SJCRH30 (cell line): ENCODE data around the gene MAGEA12. TPM values are rescaled to one million over a fixed set of nuclear protein-coding genes. Genes with fewer than 3 reads are reported as not detected.
"Not testable (repeated sequence)": the region's sequence is repeated elsewhere in the genome, so short reads cannot be mapped to it uniquely, and the experiment has no call there.

Experiments
- DNase-seq, 2 experiments: peaks; one replicate each; pipeline ENCODE4 v3.0.0-alpha.2; 2015 to 2020
- H3K27ac ChIP-seq: fragments of 250-450 bp; sonication (Bioruptor Pico); 2 replicates; pipeline ENCODE4 v1.5.1; 2020; ENCODE audit warnings: mild to moderate bottlenecking, moderate library complexity
- H3K27me3 ChIP-seq: fragments of 250-450 bp; sonication (Bioruptor Pico); 2 replicates; pipeline ENCODE4 v1.5.1; 2020; ENCODE audit warnings: mild to moderate bottlenecking, moderate library complexity
- H3K36me3 ChIP-seq: fragments of 250-450 bp; sonication (Bioruptor Pico); 2 replicates; pipeline ENCODE4 v1.5.1; 2020; ENCODE audit warnings: mild to moderate bottlenecking, moderate library complexity
- H3K4me1 ChIP-seq: fragments of 250-450 bp; sonication (Bioruptor Pico); 2 replicates; pipeline ENCODE4 v1.5.1; 2020; ENCODE audit warnings: mild to moderate bottlenecking, moderate library complexity
- H3K4me3 ChIP-seq: fragments of 250-450 bp; sonication (Bioruptor Pico); 2 replicates; pipeline ENCODE4 v1.5.1; 2020; ENCODE audit warnings: mild to moderate bottlenecking, moderate library complexity
- H3K9me3 ChIP-seq: fragments of 250-450 bp; sonication (Bioruptor Pico); replicated peaks from 2 replicates; pipeline ENCODE4 v1.5.1; 2020; ENCODE audit warnings: mild to moderate bottlenecking, moderate library complexity
- total RNA-seq: library from RNA; depleted of rRNA; stranded (reverse); fragments of >200 nt; shearing (Covaris generic); gene quantifications from 2 replicates; pipeline ENCODE4 v1.2.3, GENCODE V29; 2014; rRNA removed

Gene MAGEA12, protein sequence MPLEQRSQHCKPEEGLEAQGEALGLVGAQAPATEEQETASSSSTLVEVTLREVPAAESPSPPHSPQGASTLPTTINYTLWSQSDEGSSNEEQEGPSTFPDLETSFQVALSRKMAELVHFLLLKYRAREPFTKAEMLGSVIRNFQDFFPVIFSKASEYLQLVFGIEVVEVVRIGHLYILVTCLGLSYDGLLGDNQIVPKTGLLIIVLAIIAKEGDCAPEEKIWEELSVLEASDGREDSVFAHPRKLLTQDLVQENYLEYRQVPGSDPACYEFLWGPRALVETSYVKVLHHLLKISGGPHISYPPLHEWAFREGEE
- 0.66 and 1.6 TPM in 2 replicates for total RNA-seq

DNA sequence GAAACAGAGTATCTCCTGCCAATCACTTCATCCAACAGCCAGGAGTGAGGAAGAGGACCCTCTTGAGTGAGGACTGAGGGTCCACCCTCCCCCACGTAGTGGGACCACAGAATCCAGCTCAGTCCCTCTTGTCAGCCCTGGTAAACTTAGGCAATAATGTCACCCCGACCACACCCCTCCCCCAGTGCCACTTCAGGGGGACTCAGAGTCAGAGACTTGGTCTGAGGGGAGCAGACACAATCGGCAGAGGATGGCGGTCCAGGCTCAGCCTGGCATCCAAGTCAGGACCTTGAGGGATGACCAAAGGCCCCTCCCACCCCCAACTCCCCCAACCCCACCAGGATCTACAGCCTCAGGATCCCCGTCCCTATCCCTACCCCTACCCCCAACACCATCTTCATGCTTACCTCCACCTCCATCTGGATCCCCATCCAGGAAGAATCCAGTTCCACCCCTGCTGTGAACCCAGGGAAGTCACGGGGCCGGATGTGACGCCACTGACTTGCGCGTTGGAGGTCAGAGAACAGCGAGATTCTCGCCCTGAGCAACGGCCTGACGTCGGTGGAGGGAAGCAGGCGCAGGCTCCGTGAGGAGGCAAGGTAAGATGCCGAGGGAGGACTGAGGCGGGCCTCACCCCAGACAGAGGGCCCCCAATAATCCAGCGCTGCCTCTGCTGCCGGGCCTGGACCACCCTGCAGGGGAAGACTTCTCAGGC lies at the start of gene MAGEA12, which contains the start of gene CSAG1:
Gene MAGEA12, plus strand, starts transcription at position 497 of the 715 bp plus-strand sequence. CDS start 2,405 bp downstream, outside the sequence.
Gene CSAG1, minus strand, starts transcription at position 461 of the 715 bp plus-strand sequence. CDS start 1,261 bp downstream, outside the sequence.
- no peak within 1 kb of the TSS for H3K27ac ChIP-seq
- H3K4me3 ChIP-seq: no peak within 1 kb of the TSS
- DNase-seq: no peak
- H3K27me3 ChIP-seq: no peaks in the 10 kb centered on the region
- H3K4me1 ChIP-seq: no peaks in the 10 kb centered on the region
- H3K9me3 ChIP-seq: no peaks in the 10 kb centered on the region
- H3K36me3 ChIP-seq: no peaks in the 10 kb centered on the region

DNA sequence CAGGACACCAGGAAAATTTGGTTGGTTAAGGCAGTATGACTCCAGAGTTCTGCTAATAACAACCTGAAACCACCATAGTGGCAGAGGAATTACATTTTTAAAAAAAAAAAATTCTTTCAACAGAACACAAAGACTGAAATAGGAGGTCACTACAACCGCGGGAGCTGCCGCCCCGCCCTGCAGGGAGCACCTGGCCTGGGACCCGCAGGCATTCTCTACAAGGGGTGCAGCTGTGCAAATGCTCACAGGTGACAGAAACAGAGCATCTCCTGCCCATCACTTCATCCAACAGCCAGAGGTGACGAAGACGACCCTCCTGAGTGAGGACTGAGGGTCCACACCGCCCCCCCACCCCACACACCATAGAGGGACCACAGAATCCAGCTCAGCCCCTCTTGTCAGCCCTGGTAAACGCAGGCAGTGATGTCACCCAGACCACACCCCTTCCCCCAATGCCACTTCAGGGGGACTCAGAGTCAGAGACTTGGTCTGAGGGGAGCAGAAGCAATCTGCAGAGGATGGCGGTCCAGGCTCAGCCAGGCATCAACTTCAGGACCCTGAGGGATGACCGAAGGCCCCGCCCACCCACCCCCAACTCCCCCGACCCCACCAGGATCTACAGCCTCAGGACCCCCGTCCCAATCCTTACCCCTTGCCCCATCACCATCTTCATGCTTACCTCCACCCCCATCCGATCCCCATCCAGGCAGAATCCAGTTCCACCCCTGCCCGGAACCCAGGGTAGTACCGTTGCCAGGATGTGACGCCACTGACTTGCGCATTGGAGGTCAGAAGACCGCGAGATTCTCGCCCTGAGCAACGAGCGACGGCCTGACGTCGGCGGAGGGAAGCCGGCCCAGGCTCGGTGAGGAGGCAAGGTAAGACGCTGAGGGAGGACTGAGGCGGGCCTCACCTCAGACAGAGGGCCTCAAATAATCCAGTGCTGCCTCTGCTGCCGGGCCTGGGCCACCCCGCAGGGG lies 35.3 kb upstream of the MAGEA12 start, which contains the start of gene MAGEA3:
Gene MAGEA3, plus strand, starts transcription at position 843 of the 980 bp plus-strand sequence. CDS start 2,039 bp downstream, outside the sequence.
- H3K4me1 ChIP-seq, DNase-seq, H3K9me3 ChIP-seq, H3K27me3 ChIP-seq, H3K36me3 ChIP-seq, H3K27ac ChIP-seq, H3K4me3 ChIP-seq: not testable (repeated sequence)

DNA sequence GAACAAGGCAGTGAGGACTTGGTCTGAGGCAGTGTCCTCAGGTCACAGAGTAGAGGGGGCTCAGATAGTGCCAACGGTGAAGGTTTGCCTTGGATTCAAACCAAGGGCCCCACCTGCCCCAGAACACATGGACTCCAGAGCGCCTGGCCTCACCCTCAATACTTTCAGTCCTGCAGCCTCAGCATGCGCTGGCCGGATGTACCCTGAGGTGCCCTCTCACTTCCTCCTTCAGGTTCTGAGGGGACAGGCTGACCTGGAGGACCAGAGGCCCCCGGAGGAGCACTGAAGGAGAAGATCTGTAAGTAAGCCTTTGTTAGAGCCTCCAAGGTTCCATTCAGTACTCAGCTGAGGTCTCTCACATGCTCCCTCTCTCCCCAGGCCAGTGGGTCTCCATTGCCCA lies 33.2 kb upstream of the MAGEA12 start:
- not testable (repeated sequence) for DNase-seq

DNA sequence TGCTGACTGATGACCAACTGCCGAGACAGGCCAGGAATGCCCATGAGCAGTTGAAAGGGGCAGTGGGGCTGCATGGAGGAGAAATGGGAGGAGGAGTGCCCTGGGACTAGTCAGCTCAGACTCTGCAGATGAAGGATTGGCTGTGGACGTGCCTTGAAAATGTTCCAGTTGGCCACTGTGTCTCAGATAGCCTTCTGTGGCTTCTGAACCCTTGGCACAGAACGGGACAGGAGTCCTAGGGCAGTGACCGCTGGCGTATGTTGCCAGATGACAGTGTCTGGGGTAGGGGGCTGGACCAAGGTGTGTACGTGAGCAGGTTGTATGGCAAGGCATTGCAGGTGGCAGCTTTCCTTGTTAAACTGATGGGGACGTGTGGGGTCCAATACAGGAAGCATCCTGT lies 27.1 kb upstream of the MAGEA12 start:
- not testable (repeated sequence) for DNase-seq, H3K27me3 ChIP-seq, H3K36me3 ChIP-seq

More for the DNA sequence above, 33.2 kb upstream of the MAGEA12 start:
- H3K4me1 ChIP-seq, H3K36me3 ChIP-seq, H3K27me3 ChIP-seq, H3K4me3 ChIP-seq, H3K9me3 ChIP-seq, H3K27ac ChIP-seq: not testable (repeated sequence)

DNA sequence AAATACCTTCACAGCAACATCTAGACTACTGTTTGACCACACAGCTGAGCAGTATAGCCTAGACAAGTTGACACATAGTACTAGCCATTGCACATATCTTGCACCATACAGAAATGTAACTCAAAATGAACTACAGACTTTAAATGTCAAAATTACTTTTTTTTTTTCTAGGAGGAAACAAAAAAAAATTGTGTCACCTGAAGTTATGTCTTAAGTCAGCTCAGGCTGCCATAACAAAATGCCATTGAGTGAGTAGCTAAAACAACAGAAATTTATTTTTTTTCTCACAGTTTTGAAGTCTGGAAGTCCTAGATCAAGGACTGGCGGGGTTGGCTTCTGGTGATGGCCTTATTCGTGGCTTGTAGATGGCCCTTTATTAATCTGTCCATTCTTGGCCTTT lies 24.4 kb upstream of the MAGEA12 start, which contains the start of gene CSAG2:
Gene CSAG2, minus strand, starts transcription at position 101 of the 400 bp plus-strand sequence. CDS start 161 bp downstream, outside the sequence.
- H3K27ac ChIP-seq, H3K9me3 ChIP-seq, H3K36me3 ChIP-seq, H3K27me3 ChIP-seq, H3K4me1 ChIP-seq, DNase-seq, H3K4me3 ChIP-seq: not testable (repeated sequence)

More for the DNA sequence above, 27.1 kb upstream of the MAGEA12 start:
- not testable (repeated sequence) for H3K9me3 ChIP-seq, H3K27ac ChIP-seq, H3K4me3 ChIP-seq, H3K4me1 ChIP-seq

DNA sequence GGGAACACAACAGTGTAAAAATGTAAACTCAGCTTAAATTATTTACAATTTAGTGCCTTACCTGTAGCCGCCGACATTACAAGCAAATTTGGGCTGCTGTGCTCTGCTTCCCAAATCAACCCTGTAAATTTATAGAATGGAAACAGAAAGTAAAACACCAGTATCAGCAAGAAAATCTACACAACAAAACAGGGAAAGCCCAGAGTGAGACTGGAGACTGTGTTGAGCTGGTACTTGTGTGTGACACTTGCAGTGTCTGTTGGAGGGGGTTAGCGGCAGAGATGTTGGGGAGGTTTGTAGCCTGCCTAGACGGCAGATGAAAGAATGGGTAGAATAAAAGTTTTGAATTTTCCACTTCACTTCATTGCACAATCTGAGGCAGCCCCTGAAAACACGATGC lies 20.4 kb upstream of the MAGEA12 start:
- H3K36me3 ChIP-seq, H3K9me3 ChIP-seq: not testable (repeated sequence)

DNA sequence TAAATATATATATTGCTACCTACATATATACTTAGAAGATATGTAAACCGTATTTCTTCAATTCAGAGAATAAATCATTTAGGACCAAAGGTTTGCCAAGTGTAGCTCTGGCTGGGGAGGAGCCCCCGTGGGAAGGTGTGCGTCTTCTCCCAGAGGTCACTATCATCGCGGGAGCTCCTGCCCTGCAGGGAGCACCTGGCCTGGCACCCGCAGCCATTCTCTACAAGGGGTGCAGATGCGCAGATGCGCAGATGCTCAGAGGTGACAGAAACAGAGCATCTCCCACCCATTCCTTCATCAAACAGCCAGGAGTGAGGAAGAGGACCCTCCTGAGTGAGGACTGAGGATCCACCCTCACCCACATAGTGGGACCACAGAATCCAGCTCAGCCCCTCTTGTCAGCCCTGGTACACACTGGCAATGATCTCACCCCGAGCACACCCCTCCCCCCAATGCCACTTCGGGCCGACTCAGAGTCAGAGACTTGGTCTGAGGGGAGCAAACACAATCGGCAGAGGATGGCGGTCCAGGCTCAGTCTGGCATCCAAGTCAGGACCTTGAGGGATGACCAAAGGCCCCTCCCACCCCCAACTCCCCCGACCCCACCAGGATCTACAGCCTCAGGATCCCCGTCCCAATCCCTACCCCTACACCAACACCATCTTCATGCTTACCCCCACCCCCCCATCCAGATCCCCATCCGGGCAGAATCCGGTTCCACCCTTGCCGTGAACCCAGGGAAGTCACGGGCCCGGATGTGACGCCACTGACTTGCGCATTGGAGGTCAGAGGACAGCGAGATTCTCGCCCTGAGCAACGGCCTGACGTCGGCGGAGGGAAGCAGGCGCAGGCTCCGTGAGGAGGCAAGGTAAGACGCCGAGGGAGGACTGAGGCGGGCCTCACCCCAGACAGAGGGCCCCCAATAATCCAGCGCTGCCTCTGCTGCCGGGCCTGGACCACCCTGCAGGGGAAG lies 19.5 kb upstream of the MAGEA12 start, which contains the start of gene MAGEA2B:
Gene MAGEA2B, plus strand, starts transcription at position 814 of the 973 bp plus-strand sequence. CDS start 2,479 bp downstream, outside the sequence.
- H3K4me3 ChIP-seq, H3K27me3 ChIP-seq, H3K27ac ChIP-seq, H3K4me1 ChIP-seq, DNase-seq, H3K36me3 ChIP-seq, H3K9me3 ChIP-seq: not testable (repeated sequence)

More for the DNA sequence above, 20.4 kb upstream of the MAGEA12 start:
- H3K27ac ChIP-seq, DNase-seq, H3K4me3 ChIP-seq, H3K4me1 ChIP-seq, H3K27me3 ChIP-seq: not testable (repeated sequence)

DNA sequence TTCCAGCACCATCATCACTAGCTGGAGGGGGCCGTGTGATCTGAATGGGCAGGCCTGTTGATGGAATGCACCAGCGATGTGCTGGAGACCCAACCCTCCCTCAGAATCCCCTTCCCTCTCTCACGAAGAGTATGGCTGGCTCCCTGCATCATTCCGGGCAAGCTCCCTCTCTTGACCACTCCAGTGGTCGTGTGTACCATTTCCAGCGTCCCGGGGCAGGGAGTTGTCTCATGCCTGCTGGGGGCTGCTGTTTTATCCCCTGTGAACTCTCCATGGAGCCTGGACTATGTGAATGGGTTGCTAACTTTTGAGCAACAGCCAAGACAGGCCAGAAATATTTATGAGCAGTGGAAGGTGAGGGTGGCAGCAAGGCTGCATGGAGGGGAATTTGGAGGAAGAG lies 8.1 kb upstream of the MAGEA12 start:
- Histone ChIP-seq H3K9me3 (no peaks in the 10 kb centered on the region), H3K27ac (no peak overlapping the region), H3K27me3 (no peaks in the 10 kb centered on the region), H3K36me3 (no peaks in the 10 kb centered on the region), H3K4me3 (no peak overlapping the region), H3K4me1 (no peaks in the 10 kb centered on the region)
- DNase-seq: no peak

DNA sequence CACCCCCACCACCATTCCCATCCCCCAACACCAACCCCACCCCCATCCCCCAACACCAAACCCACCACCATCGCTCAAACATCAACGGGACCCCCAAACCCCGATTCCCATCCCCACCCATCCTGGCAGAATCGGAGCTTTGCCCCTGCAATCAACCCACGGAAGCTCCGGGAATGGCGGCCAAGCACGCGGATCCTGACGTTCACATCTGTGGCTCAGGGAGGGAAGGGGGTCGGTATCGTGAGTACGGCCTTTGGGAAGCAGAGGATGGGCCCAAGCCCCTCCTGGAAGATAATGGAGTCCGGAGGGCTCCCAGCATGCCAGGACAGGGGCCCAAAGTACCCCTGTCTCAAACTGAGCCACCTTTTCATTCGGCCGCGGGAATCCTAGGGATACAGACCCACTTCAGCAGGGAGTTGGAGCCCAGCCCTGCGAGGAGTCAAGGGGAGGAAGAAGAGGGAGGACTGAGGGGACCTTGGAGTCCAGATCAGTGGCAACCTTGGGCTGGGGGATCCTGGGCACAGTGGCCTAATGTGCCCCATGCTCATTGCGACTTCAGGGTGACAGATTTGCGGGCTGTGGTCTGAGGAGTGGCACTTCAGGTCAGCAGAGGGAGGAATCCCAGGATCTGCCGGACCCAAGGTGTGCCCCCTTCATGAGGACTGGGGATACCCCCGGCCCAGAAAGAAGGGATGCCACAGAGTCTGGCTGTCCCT lies 744 bp downstream of the MAGEA12 start:
- H3K4me1 ChIP-seq, H3K27ac ChIP-seq, H3K27me3 ChIP-seq, DNase-seq, H3K9me3 ChIP-seq, H3K4me3 ChIP-seq, H3K36me3 ChIP-seq: not testable (repeated sequence)

DNA sequence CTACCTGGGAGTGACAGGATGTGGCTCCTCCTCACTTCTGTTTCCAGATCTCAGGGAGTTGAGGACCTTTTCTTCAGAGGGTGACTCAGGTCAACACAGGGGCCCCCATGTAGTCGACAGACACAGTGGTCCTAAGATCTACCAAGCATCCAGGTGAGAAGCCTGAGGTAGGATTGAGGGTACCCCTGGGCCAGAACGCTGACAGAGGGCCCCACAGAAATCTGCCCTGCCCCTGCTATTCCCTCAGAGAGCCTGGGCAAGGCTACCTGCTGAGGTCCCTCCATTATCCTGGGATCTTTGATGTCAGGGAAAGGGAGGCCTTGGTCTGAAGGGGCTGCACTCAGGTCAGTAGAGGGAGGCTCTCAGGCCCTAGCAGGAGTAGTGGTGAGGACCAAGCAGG lies 1.5 kb downstream of the MAGEA12 start:
- Histone ChIP-seq H3K4me1 (no peaks in the 10 kb centered on the region), H3K27ac (no peak overlapping the region), H3K36me3 (no peaks in the 10 kb centered on the region), H3K9me3 (no peaks in the 10 kb centered on the region), H3K27me3 (no peaks in the 10 kb centered on the region), H3K4me3 (no peak overlapping the region)
- DNase-seq: no peak

DNA sequence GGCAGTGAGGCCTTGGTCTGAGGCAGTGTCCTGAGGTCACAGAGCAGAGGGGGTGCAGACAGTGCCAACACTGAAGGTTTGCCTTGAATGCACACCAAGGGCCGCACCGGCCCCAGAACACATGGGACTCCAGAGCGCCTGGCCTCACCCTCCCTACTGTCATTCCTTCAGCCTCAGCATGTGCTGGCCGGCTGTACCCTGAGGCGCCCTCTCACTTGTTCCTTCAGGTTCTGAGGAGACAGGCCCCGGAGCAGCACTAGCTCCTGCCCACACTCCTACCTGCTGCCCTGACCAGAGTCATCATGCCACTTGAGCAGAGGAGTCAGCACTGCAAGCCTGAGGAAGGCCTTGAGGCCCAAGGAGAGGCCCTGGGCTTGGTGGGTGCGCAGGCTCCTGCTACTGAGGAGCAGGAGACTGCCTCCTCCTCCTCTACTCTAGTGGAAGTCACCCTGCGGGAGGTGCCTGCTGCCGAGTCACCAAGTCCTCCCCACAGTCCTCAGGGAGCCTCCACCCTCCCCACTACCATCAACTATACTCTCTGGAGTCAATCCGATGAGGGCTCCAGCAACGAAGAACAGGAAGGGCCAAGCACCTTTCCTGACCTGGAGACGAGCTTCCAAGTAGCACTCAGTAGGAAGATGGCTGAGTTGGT lies 2.4 kb downstream of the MAGEA12 start:
- Histone ChIP-seq H3K4me1 (no peaks in the 10 kb centered on the region), H3K27me3 (no peaks in the 10 kb centered on the region), H3K27ac (no peak overlapping the region), H3K9me3 (no peaks in the 10 kb centered on the region), H3K4me3 (no peak overlapping the region), H3K36me3 (no peaks in the 10 kb centered on the region)
- DNase-seq: no peak

DNA sequence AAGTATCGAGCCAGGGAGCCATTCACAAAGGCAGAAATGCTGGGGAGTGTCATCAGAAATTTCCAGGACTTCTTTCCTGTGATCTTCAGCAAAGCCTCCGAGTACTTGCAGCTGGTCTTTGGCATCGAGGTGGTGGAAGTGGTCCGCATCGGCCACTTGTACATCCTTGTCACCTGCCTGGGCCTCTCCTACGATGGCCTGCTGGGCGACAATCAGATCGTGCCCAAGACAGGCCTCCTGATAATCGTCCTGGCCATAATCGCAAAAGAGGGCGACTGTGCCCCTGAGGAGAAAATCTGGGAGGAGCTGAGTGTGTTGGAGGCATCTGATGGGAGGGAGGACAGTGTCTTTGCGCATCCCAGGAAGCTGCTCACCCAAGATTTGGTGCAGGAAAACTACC lies 3.0 kb downstream of the MAGEA12 start:
- DNase-seq, H3K36me3 ChIP-seq, H3K4me1 ChIP-seq, H3K9me3 ChIP-seq, H3K27ac ChIP-seq, H3K4me3 ChIP-seq, H3K27me3 ChIP-seq: not testable (repeated sequence)
